ENCODE results near the gene FNIP2. TPM values are rescaled to one million over a fixed set of nuclear protein-coding genes. Genes with fewer than 3 reads are reported as not detected.
A peak's percentile ranks its signal among the peaks of the same experiment; 100 is the strongest.
"Not testable (repeated sequence)": the region's sequence is repeated elsewhere in the genome, so short reads cannot be mapped to it uniquely, and the experiment has no call there.

The FNIP2 gene
- polyA plus RNA-seq, 5 donors, result 19.5 to 34.6 (median 29.0) TPM

- DNase-seq, result no peak
Measured at GRCh38 chr4:158813113-158813512, 44.3 kb downstream of the FNIP2 start.

GRCh38 chr4:158814207-158814606, 45.4 kb downstream of the FNIP2 start:
- DNase-seq, result no peak

GRCh38 chr4:158814636-158815330, 46.0 kb downstream of the FNIP2 start:
- DNase-seq, result no peak

- DNase-seq, result no peak
Measured at GRCh38 chr4:158816955-158817354, 48.1 kb downstream of the FNIP2 start.

GRCh38 chr4:158817562-158818296, 48.9 kb downstream of the FNIP2 start:
- no peak for DNase-seq

- DNase-seq, result no peak
Measured at GRCh38 chr4:158818560-158819140, 49.8 kb downstream of the FNIP2 start.

- DNase-seq, result no peak
Measured at GRCh38 chr4:158819942-158820786, 51.3 kb downstream of the FNIP2 start.

GRCh38 chr4:158821228-158821971, 52.6 kb downstream of the FNIP2 start:
- DNase-seq, result no peak

- no peak for DNase-seq
Measured at GRCh38 chr4:158822348-158822747, 53.5 kb downstream of the FNIP2 start.

- no peak for DNase-seq
Measured at GRCh38 chr4:158823461-158823873, 54.6 kb downstream of the FNIP2 start.

- DNase-seq, result no peak
Measured at GRCh38 chr4:158824425-158825274, 55.8 kb downstream of the FNIP2 start.

- no peak for DNase-seq
Measured at GRCh38 chr4:158825433-158826036, 56.7 kb downstream of the FNIP2 start.

GRCh38 chr4:158826057-158826456, 57.2 kb downstream of the FNIP2 start:
- DNase-seq, result no peak

GRCh38 chr4:158826882-158827281, 58.1 kb downstream of the FNIP2 start:
- DNase-seq, result peak; percentile 69 to 72

GRCh38 chr4:158827543-158827981, 58.7 kb downstream of the FNIP2 start:
- DNase-seq, result peak; percentile 35 to 46

GRCh38 chr4:158828151-158828550, 59.3 kb downstream of the FNIP2 start:
- not testable (repeated sequence) for DNase-seq

- DNase-seq, result no peak
Measured at GRCh38 chr4:158829254-158829653, 60.4 kb downstream of the FNIP2 start.

GRCh38 chr4:158833602-158834001, 64.8 kb downstream of the FNIP2 start:
- no peak for DNase-seq

- no peak for DNase-seq
Measured at GRCh38 chr4:158835226-158836001, 66.6 kb downstream of the FNIP2 start.
